Uterus (tissue), 2 donors: Measurements from ENCODE around the gene RRH.
"Not testable (repeated sequence)": the region's sequence is repeated elsewhere in the genome, so short reads cannot be mapped to it uniquely, and the experiment has no call there.

ENCODE experiments used
- POLR2A ChIP-seq, 2 donors: fragments of 450-650 bp; IDR thresholded peaks; one replicate each; pipeline ENCODE4 v1.6.1; 2016; ENCODE audit warnings: antibody characterized with exemption in 2 of 2, mild to moderate bottlenecking in 1 of 2, moderate library complexity in 1 of 2
- TF ChIP-seq, protein P1 (sequence below), 4 experiments: fragments of 200-600 bp in 2 of 4; fragments of 450-650 bp in 2 of 4; sonication (generic) in 2 of 4; IDR thresholded peaks; one replicate each; pipeline ENCODE4 v1.5.1; 2016 to 2019; ENCODE audit warnings: antibody characterized with exemption in 4 of 4, mild to moderate bottlenecking in 2 of 4, moderate library complexity in 1 of 4

DNA sequence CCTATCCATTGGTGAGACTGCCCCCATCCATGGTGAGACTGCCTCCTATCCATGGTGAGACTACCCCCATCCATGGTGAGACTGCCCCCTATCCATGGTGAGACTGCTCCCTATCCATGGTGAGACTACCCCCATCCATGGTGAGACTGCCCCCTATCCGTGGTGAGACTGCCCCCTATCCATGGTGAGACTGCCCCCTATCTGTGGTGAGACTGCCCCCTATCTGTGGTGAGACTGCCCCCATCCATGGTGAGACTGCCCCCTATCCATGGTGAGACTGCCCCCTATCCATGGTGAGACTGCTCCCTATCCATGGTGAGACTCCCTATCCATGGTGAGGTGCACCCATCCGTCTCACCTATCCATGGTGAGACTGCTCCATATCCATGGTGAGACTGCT lies 47.8 kb downstream of the RRH start:
- TF ChIP-seq, protein P1, sequence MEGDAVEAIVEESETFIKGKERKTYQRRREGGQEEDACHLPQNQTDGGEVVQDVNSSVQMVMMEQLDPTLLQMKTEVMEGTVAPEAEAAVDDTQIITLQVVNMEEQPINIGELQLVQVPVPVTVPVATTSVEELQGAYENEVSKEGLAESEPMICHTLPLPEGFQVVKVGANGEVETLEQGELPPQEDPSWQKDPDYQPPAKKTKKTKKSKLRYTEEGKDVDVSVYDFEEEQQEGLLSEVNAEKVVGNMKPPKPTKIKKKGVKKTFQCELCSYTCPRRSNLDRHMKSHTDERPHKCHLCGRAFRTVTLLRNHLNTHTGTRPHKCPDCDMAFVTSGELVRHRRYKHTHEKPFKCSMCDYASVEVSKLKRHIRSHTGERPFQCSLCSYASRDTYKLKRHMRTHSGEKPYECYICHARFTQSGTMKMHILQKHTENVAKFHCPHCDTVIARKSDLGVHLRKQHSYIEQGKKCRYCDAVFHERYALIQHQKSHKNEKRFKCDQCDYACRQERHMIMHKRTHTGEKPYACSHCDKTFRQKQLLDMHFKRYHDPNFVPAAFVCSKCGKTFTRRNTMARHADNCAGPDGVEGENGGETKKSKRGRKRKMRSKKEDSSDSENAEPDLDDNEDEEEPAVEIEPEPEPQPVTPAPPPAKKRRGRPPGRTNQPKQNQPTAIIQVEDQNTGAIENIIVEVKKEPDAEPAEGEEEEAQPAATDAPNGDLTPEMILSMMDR (IDR thresholded peaks at IDR 0.05) = not testable (repeated sequence)
- TF ChIP-seq POLR2A (IDR thresholded peaks at IDR 0.05) = not testable (repeated sequence)
